Endothelial cell of hepatic sinusoid (primary cell): ENCODE measurements around the gene PPRC1.

Experiments
- in situ Hi-C: cut with HindIII; loops from 2 replicates; pipeline ENCODE4 v1.10.0; 2017; ENCODE audit warnings: low sequenced_read_pairs

PPRC1 gene

DNA sequence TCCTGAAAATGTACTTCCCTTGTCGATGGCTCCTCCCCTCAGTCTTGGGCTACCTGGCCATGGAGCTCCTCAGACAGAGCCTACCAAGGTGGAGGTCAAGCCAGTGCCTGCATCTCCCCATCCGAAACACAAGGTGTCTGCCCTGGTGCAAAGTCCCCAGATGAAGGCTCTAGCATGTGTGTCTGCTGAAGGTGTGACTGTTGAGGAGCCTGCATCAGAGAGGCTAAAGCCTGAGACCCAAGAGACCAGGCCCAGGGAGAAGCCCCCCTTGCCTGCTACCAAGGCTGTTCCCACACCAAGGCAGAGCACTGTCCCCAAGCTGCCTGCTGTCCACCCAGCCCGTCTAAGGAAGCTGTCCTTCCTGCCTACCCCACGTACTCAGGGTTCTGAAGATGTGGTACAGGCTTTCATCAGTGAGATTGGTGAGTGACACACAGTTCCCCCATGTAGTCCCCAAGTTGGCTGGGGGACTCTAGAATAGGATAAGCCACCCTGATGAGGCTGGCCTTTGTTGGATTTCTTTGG, 8.8 kb downstream of the PPRC1 start:
- in situ Hi-C loops, result no loop called here

DNA sequence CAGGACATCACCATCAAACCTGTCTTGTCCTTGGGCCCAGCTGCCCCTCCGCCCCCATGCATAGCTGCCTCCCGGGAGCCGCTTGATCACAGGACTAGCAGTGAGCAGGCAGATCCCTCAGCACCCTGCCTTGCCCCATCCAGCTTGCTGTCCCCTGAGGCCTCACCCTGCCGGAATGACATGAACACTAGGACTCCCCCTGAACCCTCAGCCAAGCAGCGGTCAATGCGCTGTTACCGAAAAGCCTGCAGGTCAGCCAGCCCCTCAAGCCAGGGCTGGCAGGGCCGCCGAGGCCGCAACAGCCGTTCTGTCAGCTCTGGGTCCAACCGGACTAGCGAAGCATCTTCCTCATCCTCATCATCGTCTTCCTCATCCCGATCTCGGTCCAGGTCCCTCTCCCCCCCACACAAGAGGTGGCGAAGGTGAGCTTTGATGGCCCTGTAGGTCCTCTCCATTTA, 14.2 kb downstream of the PPRC1 start:
- in situ Hi-C loops, result loop anchor here (5.0 kb wide), 1 partner anchor 50 kb away; no protein-coding TSS in a partner anchor

DNA sequence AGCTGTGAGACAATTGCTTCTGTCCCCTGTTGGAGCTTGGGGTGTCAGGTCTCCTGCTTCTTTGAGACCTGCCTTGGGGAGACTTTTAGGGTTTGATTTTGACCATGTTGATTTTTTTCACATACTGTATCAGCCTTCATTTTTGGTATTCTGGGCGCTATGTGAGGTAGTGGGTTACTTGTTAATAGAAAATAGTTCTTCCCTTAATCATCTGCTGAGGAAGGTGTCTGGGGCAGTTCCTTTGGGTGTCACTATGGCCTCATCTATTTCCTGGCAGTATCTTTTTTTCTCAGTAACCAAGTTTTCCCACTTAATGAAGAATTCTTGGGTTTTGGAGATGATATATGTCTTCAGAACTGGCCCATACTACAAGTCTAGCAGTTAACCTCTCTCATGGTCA, 14.7 kb downstream of the PPRC1 start:
- in situ Hi-C loops, result loop anchor here (5.0 kb wide), 1 partner anchor 50 kb away; no protein-coding TSS in a partner anchor

DNA sequence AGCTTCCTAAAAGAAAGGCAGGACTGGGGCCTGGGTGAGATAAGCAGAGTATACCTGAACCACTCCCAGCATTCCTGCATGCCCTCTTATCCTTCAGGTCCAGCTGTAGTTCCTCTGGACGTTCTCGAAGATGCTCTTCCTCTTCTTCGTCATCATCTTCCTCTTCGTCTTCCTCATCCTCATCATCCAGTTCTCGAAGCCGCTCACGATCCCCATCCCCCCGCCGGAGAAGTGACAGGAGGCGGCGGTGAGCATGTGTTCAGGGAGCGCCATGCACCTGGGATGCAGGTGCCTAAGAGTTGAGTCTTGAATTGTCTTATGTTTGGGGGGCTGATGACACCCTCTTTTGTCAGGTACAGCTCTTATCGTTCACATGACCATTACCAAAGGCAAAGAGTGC, 15.4 kb downstream of the PPRC1 start:
- in situ Hi-C loops, result loop anchor here (5.0 kb wide), 1 partner anchor 51 kb away; no protein-coding TSS in a partner anchor

DNA sequence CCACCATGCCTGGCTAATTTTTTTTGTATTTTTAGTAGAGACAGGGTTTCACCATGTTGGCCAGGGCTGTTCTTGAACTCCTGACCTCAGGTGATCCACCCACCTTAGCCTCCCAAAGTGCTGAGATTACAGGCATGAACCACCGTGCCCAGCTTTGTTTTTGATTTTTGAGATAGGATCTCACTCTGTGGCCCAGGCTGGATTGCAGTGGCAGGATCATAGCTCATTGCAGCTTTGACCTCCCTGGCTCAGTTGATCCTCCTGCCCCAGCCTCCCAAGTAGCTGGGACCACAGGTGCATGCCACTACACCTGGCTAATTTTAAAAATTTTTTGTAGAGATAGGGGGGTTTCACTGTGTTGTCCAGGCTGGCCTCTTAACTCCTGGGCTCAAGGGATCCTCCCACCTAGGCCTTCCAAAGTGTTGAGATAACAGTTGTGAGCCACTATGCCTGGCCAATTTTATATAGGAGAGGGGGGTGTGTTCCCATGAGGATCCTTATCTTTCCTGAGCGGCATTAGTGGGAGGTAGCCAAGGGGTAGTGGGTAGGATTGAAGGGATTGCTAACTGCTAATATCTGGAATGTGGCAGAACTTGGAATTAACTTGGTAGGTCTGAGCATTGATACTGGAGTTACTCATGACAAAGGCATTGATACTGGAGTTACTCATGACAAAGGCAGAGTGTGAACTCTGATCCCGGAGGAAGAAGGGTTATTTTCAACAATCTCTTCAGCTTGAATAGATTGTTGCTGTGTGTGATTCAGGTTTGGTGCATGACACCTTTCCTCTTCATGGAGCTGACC, 18.3 kb downstream of the PPRC1 start:
- in situ Hi-C loops, result no loop called here

DNA sequence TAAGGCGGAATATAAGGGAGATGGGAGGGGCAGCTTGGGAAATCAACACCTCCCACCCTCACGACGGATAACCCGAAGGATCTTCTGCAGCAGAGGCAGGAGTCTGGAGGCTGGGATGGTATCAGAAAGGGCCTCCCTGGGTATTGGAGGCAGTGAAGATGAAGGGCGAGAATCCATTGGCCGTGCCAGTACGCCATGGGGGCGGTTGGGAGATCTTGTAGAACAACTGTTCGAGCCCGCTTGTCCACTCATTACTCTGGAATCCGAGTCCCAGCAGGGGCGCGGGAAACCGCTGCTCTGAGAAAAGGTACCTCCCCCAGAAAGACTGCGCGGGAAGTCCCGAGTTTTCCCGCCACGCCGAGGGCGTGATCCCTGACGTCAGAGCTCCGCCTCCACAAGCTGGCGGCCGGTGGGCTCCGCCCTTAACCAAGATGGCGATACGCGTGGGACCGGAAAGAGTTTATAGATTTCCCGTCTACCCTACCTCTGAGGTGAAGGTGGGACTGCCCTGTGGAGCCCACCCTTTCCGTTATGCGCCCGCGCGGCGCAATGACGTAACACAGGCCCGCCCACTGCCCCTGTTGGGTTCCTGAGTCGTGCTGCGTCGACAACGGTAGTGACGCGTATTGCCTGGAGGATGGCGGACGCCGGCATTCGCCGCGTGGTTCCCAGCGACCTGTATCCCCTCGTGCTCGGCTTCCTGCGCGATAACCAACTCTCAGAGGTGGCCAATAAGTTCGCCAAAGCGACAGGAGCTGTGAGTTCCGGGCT, 19.1 kb downstream of the PPRC1 start, which contains the start of gene NOLC1:
TSS of gene NOLC1 (plus strand) at position 616 of the 771 bp plus-strand sequence. CDS start at position 638, 22 bp downstream.
- in situ Hi-C loops, result no loop called here

DNA sequence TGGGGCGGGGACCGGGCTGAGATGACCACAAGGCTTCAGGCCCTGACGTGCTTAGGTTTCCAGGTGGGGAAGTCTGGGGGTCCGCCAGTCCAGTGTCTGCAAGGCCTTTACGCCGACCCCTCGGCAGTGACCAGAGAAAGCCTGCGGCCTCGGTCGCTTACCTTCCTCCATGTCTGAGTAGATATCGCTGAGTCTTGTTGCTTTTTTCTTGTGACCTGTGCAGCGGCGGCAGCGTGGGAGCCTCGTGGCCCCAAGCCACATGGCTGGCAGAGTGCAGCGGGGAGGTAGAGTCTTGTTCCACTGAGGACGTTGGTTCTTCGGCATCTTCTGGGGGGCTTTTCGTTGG, 19.7 kb downstream of the PPRC1 start:
- in situ Hi-C loops, result no loop called here

DNA sequence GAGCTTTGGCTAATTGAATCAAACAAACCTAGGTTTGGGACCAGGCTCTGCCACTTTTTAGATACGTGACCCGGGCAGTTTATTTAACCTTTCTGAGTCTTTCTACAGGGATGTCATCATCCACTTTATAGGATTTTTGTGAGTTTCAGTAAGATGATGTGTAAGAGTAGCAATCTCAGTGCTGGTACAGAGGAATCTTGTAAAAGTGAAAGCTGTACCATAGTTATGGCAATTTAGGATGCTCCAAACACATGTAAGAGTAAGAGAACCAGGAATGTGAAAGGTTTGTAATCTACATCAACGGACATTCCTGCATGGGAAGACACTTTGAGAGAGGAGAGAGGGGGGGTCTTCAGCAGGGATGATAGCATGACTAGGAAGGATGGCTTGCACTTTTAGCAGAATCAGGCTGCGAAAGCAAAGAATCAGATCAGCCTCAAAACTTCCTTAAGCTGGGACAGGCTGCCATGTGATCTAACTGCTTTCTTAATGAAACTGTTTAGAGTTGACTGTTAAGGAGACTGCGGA, 20.3 kb downstream of the PPRC1 start:
- in situ Hi-C loops, result no loop called here

DNA sequence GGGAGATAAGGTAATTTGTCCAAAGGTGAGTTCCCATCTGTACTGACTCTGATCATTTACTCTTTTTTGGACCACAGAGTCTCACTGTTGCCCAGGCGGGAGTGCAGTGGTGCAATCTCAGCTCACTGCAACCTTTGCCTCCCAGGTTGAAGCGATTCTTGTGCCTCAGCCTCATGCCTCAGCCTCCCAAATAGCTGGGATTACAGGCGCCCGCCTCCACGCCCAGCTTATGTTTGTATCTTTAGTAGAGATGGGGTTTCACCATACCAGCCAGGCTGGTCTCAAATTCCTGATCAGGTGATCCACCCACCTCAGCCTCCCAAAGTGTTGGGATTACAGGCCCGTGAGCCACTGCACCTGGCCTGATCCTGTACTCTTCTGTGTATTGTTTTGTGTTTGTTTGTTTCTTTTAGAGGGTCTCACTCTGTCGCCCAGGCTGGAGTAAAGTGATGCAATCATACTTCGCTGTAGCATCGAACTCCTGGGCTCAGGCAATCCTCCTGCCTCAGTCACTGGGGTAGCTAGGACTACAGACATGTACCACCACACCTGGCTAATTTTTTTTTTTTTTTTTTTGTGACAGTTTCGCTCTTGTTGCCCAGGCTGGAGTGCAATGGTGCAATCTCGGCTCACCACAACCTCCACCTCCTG, 21.8 kb downstream of the PPRC1 start:
- in situ Hi-C loops, result no loop called here

DNA sequence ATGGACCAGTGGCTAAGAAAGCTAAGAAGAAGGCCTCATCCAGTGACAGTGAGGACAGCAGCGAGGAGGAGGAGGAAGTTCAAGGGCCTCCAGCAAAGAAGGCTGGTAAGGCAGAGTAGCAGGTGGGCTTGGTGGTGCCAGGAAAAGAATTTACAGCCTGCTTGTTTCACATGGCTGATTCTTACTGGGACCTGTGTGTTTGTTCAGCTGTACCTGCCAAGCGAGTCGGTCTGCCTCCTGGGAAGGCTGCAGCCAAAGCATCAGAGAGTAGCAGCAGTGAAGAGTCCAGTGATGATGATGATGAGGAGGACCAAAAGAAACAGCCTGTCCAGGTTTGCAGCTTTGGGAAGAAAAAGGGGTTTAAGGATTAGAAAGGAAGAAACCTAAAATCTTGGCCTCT, 24.4 kb downstream of the PPRC1 start:
- in situ Hi-C loops, result no loop called here

DNA sequence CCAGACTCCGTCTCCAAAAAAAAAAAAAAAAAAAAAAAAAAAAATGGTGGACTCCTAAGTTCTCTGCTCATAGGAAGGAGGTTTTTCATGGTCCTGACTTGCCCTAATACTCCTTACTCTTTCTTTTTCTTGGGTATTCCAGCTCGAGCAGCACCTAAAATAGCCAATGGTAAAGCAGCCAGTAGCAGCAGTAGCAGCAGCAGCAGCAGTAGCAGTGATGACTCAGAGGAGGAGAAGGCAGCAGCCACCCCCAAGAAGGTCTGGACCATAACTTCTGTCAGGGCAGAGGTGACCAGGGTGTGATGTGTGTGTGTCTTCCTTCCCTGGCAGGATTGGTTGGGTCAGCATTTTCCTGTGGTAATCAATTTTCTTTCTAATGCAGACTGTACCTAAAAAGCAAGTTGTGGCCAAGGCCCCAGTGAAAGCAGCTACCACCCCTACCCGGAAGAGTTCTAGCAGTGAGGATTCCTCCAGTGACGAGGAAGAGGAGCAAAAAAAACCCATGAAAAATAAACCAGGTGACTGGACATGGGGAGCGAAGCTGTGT, 26.3 kb downstream of the PPRC1 start:
- in situ Hi-C loops, result no loop called here

DNA sequence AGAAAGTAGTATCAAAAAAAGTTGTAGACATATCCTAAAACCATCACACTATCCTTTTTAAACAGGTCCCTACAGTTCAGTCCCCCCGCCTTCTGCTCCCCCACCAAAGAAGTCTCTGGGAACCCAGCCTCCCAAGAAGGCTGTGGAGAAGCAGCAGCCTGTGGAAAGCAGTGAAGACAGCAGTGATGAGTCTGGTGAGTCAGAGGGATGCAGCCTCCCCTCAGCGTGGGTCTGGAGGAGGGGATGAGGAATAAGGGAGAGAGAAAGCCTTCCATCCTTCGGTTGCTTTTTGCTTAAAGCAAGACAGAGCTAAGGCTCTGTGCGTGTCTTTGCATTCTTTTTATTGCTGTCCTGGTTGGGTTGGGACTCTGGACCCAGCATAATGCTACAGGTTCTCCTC, 27.0 kb downstream of the PPRC1 start:
- in situ Hi-C loops, result loop anchor here (10.0 kb wide), 1 partner anchor 195 kb away; no protein-coding TSS in a partner anchor

DNA sequence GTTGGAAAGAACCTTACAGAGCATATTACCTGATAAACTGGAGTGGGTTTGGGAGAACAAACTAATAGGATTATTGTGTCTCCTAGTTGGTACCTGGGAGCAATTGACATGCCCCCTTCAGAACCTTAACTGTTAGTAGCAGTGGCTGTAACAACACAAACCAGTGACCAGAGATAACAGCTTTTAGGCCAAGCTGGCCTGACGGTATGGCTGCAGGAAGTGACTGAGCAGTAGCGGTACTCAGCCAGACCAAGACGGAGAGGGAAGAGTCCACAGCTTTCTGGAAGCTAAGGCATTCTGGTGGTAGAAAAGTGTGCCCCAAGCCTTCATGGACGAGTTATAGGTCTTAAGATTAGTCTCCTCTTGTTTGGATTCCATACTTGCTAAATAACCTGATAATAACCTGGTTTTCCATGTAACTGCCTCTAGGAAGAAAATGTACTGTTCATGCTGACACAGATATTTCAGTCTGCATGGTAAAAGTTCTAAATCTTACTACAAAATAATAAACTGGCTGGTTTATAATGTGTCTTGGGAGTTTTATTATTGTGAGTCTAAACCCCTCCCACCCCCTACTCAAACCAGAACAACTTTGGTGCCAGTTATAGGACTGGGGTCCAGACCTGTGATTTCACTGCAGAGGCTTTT, 30.6 kb downstream of the PPRC1 start:
- in situ Hi-C loops, result loop anchor here (10.0 kb wide), 1 partner anchor 191 kb away; no protein-coding TSS in a partner anchor

DNA sequence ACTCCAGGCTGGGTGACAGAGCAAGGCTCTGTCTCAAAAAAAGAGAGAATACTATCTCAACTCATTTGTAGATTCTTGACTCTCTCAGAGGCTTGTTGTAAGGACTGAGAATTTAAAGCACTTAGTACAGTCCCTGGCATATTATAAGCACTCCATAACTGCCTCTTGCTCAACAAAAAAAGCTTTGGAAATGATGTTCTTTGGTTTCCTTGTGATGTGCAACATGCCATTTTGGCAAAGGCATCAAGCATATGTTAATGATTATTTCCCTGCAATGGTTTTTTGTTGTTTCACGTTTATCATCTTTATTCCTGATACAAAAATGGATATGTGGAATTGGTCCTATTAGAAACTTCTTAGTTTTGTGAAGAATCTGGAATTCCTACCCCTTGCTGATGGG, 35.0 kb downstream of the PPRC1 start:
- in situ Hi-C loops, result loop anchor here (10.0 kb wide), 1 partner anchor 187 kb away; no protein-coding TSS in a partner anchor

DNA sequence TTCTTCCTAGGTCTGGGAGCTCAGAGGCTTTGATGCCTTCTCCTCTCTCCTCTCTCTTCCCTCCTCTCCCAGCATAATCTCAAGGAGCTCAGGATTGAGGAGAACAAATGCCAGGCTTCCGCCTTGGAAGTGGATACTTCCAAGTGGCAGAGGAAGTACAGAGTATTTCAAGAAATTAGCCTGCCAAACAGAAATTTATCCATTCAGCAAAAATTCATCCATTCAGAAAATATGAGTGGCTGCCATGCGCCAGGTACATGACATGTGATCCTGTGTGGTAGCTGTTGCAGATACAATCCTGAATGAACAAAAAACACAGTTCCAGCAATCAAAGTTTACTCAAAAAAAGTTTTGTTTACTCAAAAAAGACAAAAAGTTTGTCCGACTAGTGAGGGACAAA, 37.8 kb downstream of the PPRC1 start:
- in situ Hi-C loops, result no loop called here

DNA sequence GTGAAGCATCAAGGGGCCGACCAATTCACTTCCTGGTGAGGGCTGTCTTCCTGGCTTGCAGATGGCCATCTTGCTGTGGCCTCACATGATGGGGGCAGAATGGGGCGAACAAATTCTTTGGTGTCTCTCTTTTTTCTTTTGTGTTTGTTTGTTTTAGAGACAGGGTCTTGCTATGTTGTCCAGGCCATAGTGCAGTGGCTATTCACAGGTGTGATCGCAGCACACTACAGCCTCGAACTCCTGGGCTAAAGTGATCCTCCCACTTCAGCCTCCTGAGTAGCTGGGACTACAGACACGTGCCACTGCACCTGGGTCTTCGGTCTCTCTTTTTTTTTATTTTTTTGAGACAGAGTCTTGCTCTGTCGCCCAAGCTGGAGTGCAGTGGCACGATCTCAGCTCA, 39.4 kb downstream of the PPRC1 start:
- in situ Hi-C loops, result no loop called here

DNA sequence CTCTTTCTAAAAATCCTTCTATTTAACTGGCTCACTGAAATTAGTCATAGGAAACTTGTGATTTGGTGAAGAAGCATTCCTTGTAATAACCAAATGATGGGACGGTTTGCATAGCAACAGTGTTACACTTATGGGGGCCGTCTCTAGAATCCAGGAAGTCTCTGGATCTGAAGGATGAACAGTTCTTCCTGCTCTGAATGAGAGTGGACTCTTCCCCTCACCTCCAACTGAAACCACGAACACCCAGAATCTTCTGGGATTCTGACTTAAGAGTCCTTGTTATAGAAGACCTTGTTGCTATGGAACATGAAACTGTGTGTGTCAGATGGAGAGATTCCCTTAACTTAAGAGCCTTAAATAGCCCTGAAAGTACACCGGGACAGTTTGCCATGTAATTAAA, 42.6 kb downstream of the PPRC1 start:
- in situ Hi-C loops, result loop anchor here (5.0 kb wide), 3 partner anchors 38 to 92 kb away; partner anchors contain the start of gene ELOVL3

DNA sequence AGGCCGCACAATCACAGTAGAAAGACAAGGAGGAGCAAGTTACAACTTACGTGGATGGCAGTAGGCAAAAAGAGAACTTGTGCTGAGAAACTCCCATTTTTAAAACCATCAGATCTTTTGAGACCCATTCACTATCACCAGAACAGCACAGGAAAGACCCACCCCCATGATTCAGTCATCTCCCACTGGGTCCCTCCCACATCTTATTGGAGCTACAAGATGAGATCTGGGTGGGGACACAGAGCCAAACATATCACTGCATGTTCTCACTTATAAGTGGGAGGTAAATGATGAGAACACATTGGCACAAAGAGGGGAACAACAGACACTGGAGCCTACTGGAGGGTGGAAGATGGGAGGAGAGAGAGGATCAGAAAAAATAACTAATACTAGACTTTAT, 51.8 kb downstream of the PPRC1 start:
- in situ Hi-C loops, result no loop called here

DNA sequence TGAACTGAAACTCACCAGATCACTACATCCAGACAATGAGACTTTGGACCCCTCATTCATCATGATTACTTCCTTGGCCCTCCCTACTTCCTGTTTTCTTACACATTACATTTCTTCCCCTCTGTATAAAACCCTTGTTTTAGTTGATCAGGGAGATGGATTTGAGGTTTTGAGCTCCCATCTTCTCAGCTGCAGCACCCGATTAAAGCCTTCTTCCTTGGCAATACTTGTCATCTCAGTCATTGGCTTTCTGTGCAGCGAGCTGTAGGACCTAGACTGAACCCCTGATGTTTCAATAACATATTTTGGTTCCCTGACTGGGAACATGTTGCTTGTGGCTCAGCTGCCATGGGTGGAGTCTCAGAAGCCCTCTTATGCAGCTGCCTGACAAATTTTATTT, 52.4 kb downstream of the PPRC1 start:
- in situ Hi-C loops, result no loop called here
